HepG2 (cell line): ENCODE results near the gene TMEM39A. TPM values are rescaled to one million over a fixed set of nuclear protein-coding genes. Genes with fewer than 3 reads are reported as not detected.

ENCODE experiments used
- IKZF5 ChIP-seq: IDR thresholded peaks from 2 replicates; pipeline ENCODE4 v1.6.1; 2018; ENCODE audit warnings: missing genetic modification reagents, mild to moderate bottlenecking, missing compliant biosample characterization
- ISL2 ChIP-seq: sonication (generic); formaldehyde crosslinking; IDR thresholded peaks from 2 replicates; pipeline ENCODE4 v1.5.0; 2020; ENCODE audit warnings: missing genetic modification reagents
- SMAD3 ChIP-seq: sonication (generic); formaldehyde crosslinking; IDR thresholded peaks from 2 replicates; pipeline ENCODE4 v1.4.0; 2020; ENCODE audit warnings: missing genetic modification reagents
- SNAPC4 ChIP-seq: sonication (generic); formaldehyde crosslinking; IDR thresholded peaks from 2 replicates; pipeline ENCODE4 v1.4.0; 2020; ENCODE audit warnings: mild to moderate bottlenecking, missing genetic modification reagents
- ZFX ChIP-seq: sonication (generic); formaldehyde crosslinking; IDR thresholded peaks from 2 replicates; pipeline ENCODE4 v1.4.0; 2020; ENCODE audit warnings: mild to moderate bottlenecking, low read depth, missing genetic modification reagents, moderate library complexity
- ZNF569 ChIP-seq: sonication (generic); formaldehyde crosslinking; IDR thresholded peaks from 2 replicates; pipeline ENCODE4 v1.5.0; 2020; ENCODE audit warnings: mild to moderate bottlenecking, missing genetic modification reagents, moderate library complexity, borderline replicate concordance
- ZNF687 ChIP-seq: sonication (generic); formaldehyde crosslinking; IDR thresholded peaks from 2 replicates; pipeline ENCODE4 v1.5.1; 2020; ENCODE audit warnings: mild to moderate bottlenecking, missing genetic modification reagents, moderate library complexity
- ZNF746 ChIP-seq: sonication (generic); formaldehyde crosslinking; IDR thresholded peaks from 2 replicates; pipeline ENCODE4 v1.8.0; 2022; ENCODE audit warnings: mild to moderate bottlenecking, missing genetic modification reagents
- ZNF747 ChIP-seq: sonication (generic); formaldehyde crosslinking; IDR thresholded peaks from 2 replicates; pipeline ENCODE4 v1.8.1; 2023; ENCODE audit warnings: missing genetic modification reagents, mild to moderate bottlenecking, borderline replicate concordance
- polyA plus RNA-seq, 8 experiments: library from polyadenylated mRNA; depleted of rRNA in 3 of 8; stranded (reverse) in 7 of 8; unstranded in 1 of 8; fragments of >200 nt; fragmentation: Illumina TruSeq in 4 of 8; extraction: Trizol in 4 of 8; gene quantifications; 2 replicates each; pipeline versions ENCODE4 v1.2.1 to v1.2.3, GENCODE V29; 2011 to 2016; ENCODE audit warnings: low read depth in 4 of 8, missing spikeins in 1 of 8, mixed read lengths in 1 of 8; ENCODE audit not compliant: insufficient read depth in 1 of 8
- total RNA-seq, 5 experiments: library from RNA; depleted of rRNA; stranded (reverse); fragments of >200 nt; fragmentation: Illumina TruSeq; extraction: Trizol; gene quantifications; 2 replicates each; pipeline ENCODE4 v1.2.3, GENCODE V29; 2016; ENCODE audit warnings: low read depth in 1 of 5
- TF ChIP-seq, protein P1 (sequence below), 2 experiments: IDR thresholded peaks; 2 replicates each; pipeline ENCODE4 v1.6.1; 2011 to 2012; ENCODE audit warnings: low read length in 2 of 2, borderline replicate concordance in 1 of 2, low read depth in 1 of 2, mild to moderate bottlenecking in 1 of 2, moderate library complexity in 1 of 2
- TF ChIP-seq, protein P2 (sequence below): sonication (generic); IDR thresholded peaks from 2 replicates; pipeline ENCODE4 v1.6.1; 2016; ENCODE audit warnings: low read depth, borderline replicate concordance

TMEM39A gene
- total and polyA plus RNA-seq, 2 of the 13 experiments (the other 11 are each of a cell fraction or from before 2014, with no cell fraction given) = 55.8 to 64.9 TPM

GRCh38 chr3:119463171-119464169, at the start of gene TMEM39A (continued):
- TF ChIP-seq, protein P1, sequence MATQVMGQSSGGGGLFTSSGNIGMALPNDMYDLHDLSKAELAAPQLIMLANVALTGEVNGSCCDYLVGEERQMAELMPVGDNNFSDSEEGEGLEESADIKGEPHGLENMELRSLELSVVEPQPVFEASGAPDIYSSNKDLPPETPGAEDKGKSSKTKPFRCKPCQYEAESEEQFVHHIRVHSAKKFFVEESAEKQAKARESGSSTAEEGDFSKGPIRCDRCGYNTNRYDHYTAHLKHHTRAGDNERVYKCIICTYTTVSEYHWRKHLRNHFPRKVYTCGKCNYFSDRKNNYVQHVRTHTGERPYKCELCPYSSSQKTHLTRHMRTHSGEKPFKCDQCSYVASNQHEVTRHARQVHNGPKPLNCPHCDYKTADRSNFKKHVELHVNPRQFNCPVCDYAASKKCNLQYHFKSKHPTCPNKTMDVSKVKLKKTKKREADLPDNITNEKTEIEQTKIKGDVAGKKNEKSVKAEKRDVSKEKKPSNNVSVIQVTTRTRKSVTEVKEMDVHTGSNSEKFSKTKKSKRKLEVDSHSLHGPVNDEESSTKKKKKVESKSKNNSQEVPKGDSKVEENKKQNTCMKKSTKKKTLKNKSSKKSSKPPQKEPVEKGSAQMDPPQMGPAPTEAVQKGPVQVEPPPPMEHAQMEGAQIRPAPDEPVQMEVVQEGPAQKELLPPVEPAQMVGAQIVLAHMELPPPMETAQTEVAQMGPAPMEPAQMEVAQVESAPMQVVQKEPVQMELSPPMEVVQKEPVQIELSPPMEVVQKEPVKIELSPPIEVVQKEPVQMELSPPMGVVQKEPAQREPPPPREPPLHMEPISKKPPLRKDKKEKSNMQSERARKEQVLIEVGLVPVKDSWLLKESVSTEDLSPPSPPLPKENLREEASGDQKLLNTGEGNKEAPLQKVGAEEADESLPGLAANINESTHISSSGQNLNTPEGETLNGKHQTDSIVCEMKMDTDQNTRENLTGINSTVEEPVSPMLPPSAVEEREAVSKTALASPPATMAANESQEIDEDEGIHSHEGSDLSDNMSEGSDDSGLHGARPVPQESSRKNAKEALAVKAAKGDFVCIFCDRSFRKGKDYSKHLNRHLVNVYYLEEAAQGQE (IDR thresholded peaks at IDR 0.05; ENCODE audit: borderline replicate concordance in 1 of 2, low read depth in 1 of 2, low read length in 2 of 2) = peak in 1 of 2 experiments; percentile 59; a peak in 1 of 4 replicates
- TF ChIP-seq SMAD3 (CRISPR knock-in tag) (peak; percentile 80), ZNF569 (no peak), ISL2 (CRISPR knock-in tag) (peak; percentile 60), ZNF687 (CRISPR knock-in tag) (peak; percentile 92), ZFX (CRISPR knock-in tag) (peak; percentile 78), ZNF746 (CRISPR knock-in tag) (no peak), ZNF747 (CRISPR knock-in tag) (no peak), IKZF5 (CRISPR knock-in tag) (peak; percentile 87), SNAPC4 (CRISPR knock-in tag) (peak; percentile 66; the same call in 1 of the 2 replicates)
- TF ChIP-seq, protein P2, sequence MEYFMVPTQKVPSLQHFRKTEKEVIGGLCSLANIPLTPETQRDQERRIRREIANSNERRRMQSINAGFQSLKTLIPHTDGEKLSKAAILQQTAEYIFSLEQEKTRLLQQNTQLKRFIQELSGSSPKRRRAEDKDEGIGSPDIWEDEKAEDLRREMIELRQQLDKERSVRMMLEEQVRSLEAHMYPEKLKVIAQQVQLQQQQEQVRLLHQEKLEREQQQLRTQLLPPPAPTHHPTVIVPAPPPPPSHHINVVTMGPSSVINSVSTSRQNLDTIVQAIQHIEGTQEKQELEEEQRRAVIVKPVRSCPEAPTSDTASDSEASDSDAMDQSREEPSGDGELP = peak; percentile 88
